OCI-LY1 (cell line): ENCODE results near the gene MACROD2.

Experiments used
- H2AFZ ChIP-seq: fragments of 200-600 bp; sonication (generic), shearing (Covaris generic); 2 replicates; pipeline ENCODE4 v1.6.0; 2014; ENCODE audit warnings: antibody characterized with exemption, mild to moderate bottlenecking, low read length
- H3F3A ChIP-seq: fragments of 200-600 bp; sonication (generic), shearing (Covaris generic); 2 replicates; pipeline ENCODE4 v1.6.0; 2014; ENCODE audit warnings: mild to moderate bottlenecking, antibody characterized with exemption, low read length, moderate library complexity; ENCODE audit not compliant: insufficient read depth
- H3K27ac ChIP-seq: fragments of 200-600 bp; sonication (generic); 2 replicates; pipeline ENCODE4 v1.5.1; 2014; ENCODE audit warnings: low read length, mixed run types, mild to moderate bottlenecking, low read depth; ENCODE audit not compliant: poor library complexity, severe bottlenecking
- H3K27me3 ChIP-seq: fragments of 200-600 bp; sonication (generic); 2 replicates; pipeline ENCODE4 v1.6.0; 2014; ENCODE audit warnings: antibody characterized with exemption, mild to moderate bottlenecking, low read length, moderate library complexity; ENCODE audit not compliant: insufficient read depth
- H3K36me3 ChIP-seq: fragments of 200-600 bp; sonication (generic); 2 replicates; pipeline ENCODE4 v1.6.1; 2014; ENCODE audit warnings: mild to moderate bottlenecking, antibody characterized with exemption, low read length, moderate library complexity, mixed read lengths; ENCODE audit not compliant: insufficient read depth
- H3K4me1 ChIP-seq: fragments of 200-600 bp; sonication (generic); 2 replicates; pipeline ENCODE4 v1.5.1; 2014; ENCODE audit warnings: mild to moderate bottlenecking, low read length, moderate library complexity; ENCODE audit not compliant: insufficient read depth, severe bottlenecking
- H3K4me2 ChIP-seq: fragments of 200-600 bp; sonication (generic), shearing (Covaris generic); 2 replicates; pipeline ENCODE4 v1.6.1; 2014; ENCODE audit warnings: low read length
- H3K4me3 ChIP-seq: fragments of 200-600 bp; sonication (generic); 2 replicates; pipeline ENCODE4 v1.5.1; 2014; ENCODE audit warnings: low read length, low read depth, mild to moderate bottlenecking, mixed read lengths; ENCODE audit not compliant: poor library complexity, severe bottlenecking
- H3K79me2 ChIP-seq: fragments of 200-600 bp; shearing (Covaris generic); 2 replicates; pipeline ENCODE4 v1.6.1; 2016; ENCODE audit warnings: mixed run types, low read length, mixed read lengths; ENCODE audit not compliant: insufficient read depth
- H3K9ac ChIP-seq: fragments of 200-600 bp; sonication (generic), shearing (Covaris generic); 2 replicates; pipeline ENCODE4 v1.6.1; 2014; ENCODE audit warnings: mild to moderate bottlenecking, low read length, mixed read lengths
- H3K9me2 ChIP-seq: fragments of 200-600 bp; sonication (generic), shearing (Covaris generic); 2 replicates; pipeline ENCODE4 v1.6.1; 2014; ENCODE audit warnings: low read depth, mild to moderate bottlenecking, low read length, mixed read lengths
- H3K9me3 ChIP-seq: fragments of 200-600 bp; shearing (Covaris generic); 2 replicates; pipeline ENCODE4 v1.6.1; 2014; ENCODE audit warnings: low read length, mixed read lengths
- H4K20me1 ChIP-seq: fragments of 200-600 bp; sonication (generic), shearing (Covaris generic); 2 replicates; pipeline ENCODE4 v1.6.0; 2016; ENCODE audit warnings: mild to moderate bottlenecking, low read length; ENCODE audit not compliant: insufficient read depth
- CTCF ChIP-seq: fragments of 200-600 bp; sonication (generic), shearing (Covaris generic); IDR thresholded peaks from 2 replicates; pipeline ENCODE4 v1.5.1; 2017; ENCODE audit warnings: mild to moderate bottlenecking, antibody characterized with exemption, low read length, moderate library complexity, mixed read lengths
- EZH2 ChIP-seq: fragments of 200-600 bp; sonication (generic), shearing (Covaris generic); IDR thresholded peaks from 2 replicates; pipeline ENCODE4 v1.8.0; 2017; ENCODE audit warnings: borderline replicate concordance, mixed run types, mild to moderate bottlenecking, antibody characterized with exemption, low read length, moderate library complexity, mixed read lengths

MACROD2 gene

GRCh38 chr20:15848126-15848525 is 1852.8 kb downstream of the MACROD2 start:
- no peaks in the 10 kb centered on the region for H3K9me2 ChIP-seq
- H4K20me1 ChIP-seq, result no peaks in the 10 kb centered on the region
- H3K4me2 ChIP-seq, result no peak overlapping the region
- no peak overlapping the region for H2AFZ ChIP-seq
- no peaks in the 10 kb centered on the region for H3K9me3 ChIP-seq
- no peaks in the 10 kb centered on the region for H3K27me3 ChIP-seq
- H3K4me1 ChIP-seq, result no peaks in the 10 kb centered on the region
- no peak overlapping the region for H3K9ac ChIP-seq
- no peaks in the 10 kb centered on the region for H3F3A ChIP-seq
- no peaks in the 10 kb centered on the region for H3K79me2 ChIP-seq
- H3K27ac ChIP-seq, result no peak overlapping the region
- no peak overlapping the region for H3K4me3 ChIP-seq
- TF ChIP-seq CTCF (no peak), EZH2 (no peak)
- H3K36me3 ChIP-seq, result no peaks in the 10 kb centered on the region

GRCh38 chr20:15848995-15849610 is 1853.8 kb downstream of the MACROD2 start:
- TF ChIP-seq CTCF (no peak), EZH2 (no peak)
- no peak overlapping the region for H3K4me3 ChIP-seq
- H3K27ac ChIP-seq, result no peak overlapping the region
- no peak overlapping the region for H3K4me2 ChIP-seq
- H3K36me3 ChIP-seq, result no peaks in the 10 kb centered on the region
- no peaks in the 10 kb centered on the region for H3K9me2 ChIP-seq
- H3K27me3 ChIP-seq, result no peaks in the 10 kb centered on the region
- no peaks in the 10 kb centered on the region for H3F3A ChIP-seq
- no peaks in the 10 kb centered on the region for H3K4me1 ChIP-seq
- H3K9ac ChIP-seq, result no peak overlapping the region
- no peaks in the 10 kb centered on the region for H3K79me2 ChIP-seq
- H2AFZ ChIP-seq, result no peak overlapping the region
- no peaks in the 10 kb centered on the region for H4K20me1 ChIP-seq
- H3K9me3 ChIP-seq, result no peaks in the 10 kb centered on the region

DNA sequence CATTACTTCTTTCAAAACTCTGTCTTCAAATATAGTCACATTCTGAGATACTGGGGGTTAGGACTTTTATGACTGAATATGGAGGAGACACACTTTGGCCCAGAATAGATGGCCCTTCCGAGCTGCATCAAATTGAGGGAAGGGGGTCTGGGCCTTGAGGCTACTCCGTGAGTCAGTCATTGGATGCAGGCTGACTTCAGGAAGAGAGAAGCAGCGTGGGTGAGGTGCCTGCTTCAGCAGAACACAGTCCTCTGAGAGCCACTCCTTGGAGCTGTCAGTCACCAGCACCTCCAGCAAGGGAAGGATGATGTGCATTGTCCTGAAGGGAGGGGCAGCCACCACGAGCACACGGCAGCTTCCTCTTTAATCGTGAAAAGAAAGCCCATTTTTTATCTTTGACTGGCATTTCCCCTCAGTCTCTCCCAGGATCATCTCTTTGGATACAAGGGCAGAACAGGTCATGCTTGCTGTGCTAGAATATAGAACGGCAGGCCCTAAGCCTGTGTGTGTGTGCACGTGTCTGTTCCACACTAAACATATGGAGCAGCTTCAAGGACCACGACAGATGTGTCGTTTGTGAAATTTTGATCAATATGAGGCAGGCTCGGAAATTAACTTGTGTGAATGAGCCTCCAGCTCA is 1856.4 kb downstream of the MACROD2 start:
- no peak overlapping the region for H3K27ac ChIP-seq
- H3K9me2 ChIP-seq, result no peaks in the 10 kb centered on the region
- no peak overlapping the region for H3K4me3 ChIP-seq
- H3K4me1 ChIP-seq, result no peaks in the 10 kb centered on the region
- H3K79me2 ChIP-seq, result no peaks in the 10 kb centered on the region
- no peak for TF ChIP-seq EZH2
- TF ChIP-seq CTCF, result no peak
- no peaks in the 10 kb centered on the region for H3K36me3 ChIP-seq
- H3K9me3 ChIP-seq, result no peaks in the 10 kb centered on the region
- no peaks in the 10 kb centered on the region for H3F3A ChIP-seq
- H3K4me2 ChIP-seq, result no peak overlapping the region
- no peaks in the 10 kb centered on the region for H4K20me1 ChIP-seq
- H3K9ac ChIP-seq, result no peak overlapping the region
- H2AFZ ChIP-seq, result no peak overlapping the region
- H3K27me3 ChIP-seq, result no peaks in the 10 kb centered on the region
